Measurements from ENCODE around the gene LRRC18. TPM values are rescaled to one million over a fixed set of nuclear protein-coding genes. Genes with fewer than 3 reads are reported as not detected.

LRRC18 gene
- total and polyA plus RNA-seq, 8 donors: 0.46 to 2.6 (median 0.72) TPM; not detected in 5

GRCh38 chr10:48981310-48981907, 41.8 kb upstream of the LRRC18 start:
- DNase-seq: peak; percentile 41 to 71
- peaks cover 0 to 4% (median 0%) of the 10 kb centered on the region in 4 donors for H3K4me1 ChIP-seq
- WGBS, 5 donors: 31 to 49% (median 35%) methylated on average over 12 of the region's 12 CpGs
- intact Hi-C loops (cut with DNase I; ENCODE audit: low total_unique reads): loop anchor here (10.0 kb wide), 2 partner anchors 183 to 533 kb away; no protein-coding TSS in a partner anchor
- no peak overlapping the region for H3K27ac ChIP-seq
- H3K9me3 ChIP-seq: no peaks in the 10 kb centered on the region
- TF ChIP-seq CTCF (IDR thresholded peaks at IDR 0.05) (peak in 5 of 7 experiments; percentile 40 to 73 (median 68)), POLR2AphosphoS5 (IDR thresholded peaks at IDR 0.05) (no peak), POLR2A (IDR thresholded peaks at IDR 0.05) (no peak)
- no peaks in the 10 kb centered on the region for H3K36me3 ChIP-seq
- H3K27me3 ChIP-seq: no peaks in the 10 kb centered on the region
- H3K4me3 ChIP-seq: no peak overlapping the region

GRCh38 chr10:48978318-48978717, 38.7 kb upstream of the LRRC18 start:
- Histone ChIP-seq H3K27ac (no peak overlapping the region), H3K27me3 (peaks cover 0 to 4% (median 0%) of the 10 kb centered on the region in 3 donors), H3K4me1 (peaks cover 0 to 4% (median 0%) of the 10 kb centered on the region in 4 donors), H3K9me3 (no peaks in the 10 kb centered on the region), H3K4me3 (no peak overlapping the region), H3K36me3 (no peaks in the 10 kb centered on the region)
- WGBS, 5 donors: 60 to 91% (median 83%) methylated on average over 5 of the region's 5 CpGs
- TF ChIP-seq EP300 (IDR thresholded peaks at IDR 0.05) (no peak), POLR2A (IDR thresholded peaks at IDR 0.05) (no peak), POLR2AphosphoS5 (IDR thresholded peaks at IDR 0.05) (no peak), CTCF (IDR thresholded peaks at IDR 0.05) (no peak)
- intact Hi-C loops (cut with DNase I; ENCODE audit: low total_unique reads): no loop called here
- DNase-seq: no peak

- DNase-seq: peak in 1 of 2 donors; percentile 55
- H3K27me3 ChIP-seq: peaks cover 0 to 4% (median 0%) of the 10 kb centered on the region in 3 donors
- intact Hi-C loops (cut with DNase I; ENCODE audit: low total_unique reads): no loop called here
- H3K4me1 ChIP-seq: peaks cover 0 to under 1% (median 0%) of the 10 kb centered on the region in 4 donors
- H3K4me3 ChIP-seq: no peak overlapping the region
- no peaks in the 10 kb centered on the region for H3K36me3 ChIP-seq
- no peaks in the 10 kb centered on the region for H3K9me3 ChIP-seq
- no peak for TF ChIP-seq EP300 (IDR thresholded peaks at IDR 0.05)
- TF ChIP-seq POLR2A (IDR thresholded peaks at IDR 0.05): no peak
- TF ChIP-seq POLR2AphosphoS5 (IDR thresholded peaks at IDR 0.05): no peak
- peak in 1 of 7 experiments; percentile 16 for TF ChIP-seq CTCF (IDR thresholded peaks at IDR 0.05)
- H3K27ac ChIP-seq: no peak overlapping the region
Observed at GRCh38 chr10:48976196-48976595, 36.6 kb upstream of the LRRC18 start.

GRCh38 chr10:48974510-48975156, 35.0 kb upstream of the LRRC18 start:
- H3K9me3 ChIP-seq: no peaks in the 10 kb centered on the region
- H3K27ac ChIP-seq: no peak overlapping the region
- WGBS, 5 donors: 78 to 93% (median 87%) methylated on average over 4 to 12 of the region's 12 CpGs
- H3K27me3 ChIP-seq: peaks cover 0 to 11% (median 0%) of the 10 kb centered on the region in 3 donors
- TF ChIP-seq POLR2AphosphoS5 (IDR thresholded peaks at IDR 0.05) (no peak), EP300 (IDR thresholded peaks at IDR 0.05) (no peak), CTCF (IDR thresholded peaks at IDR 0.05) (no peak), POLR2A (IDR thresholded peaks at IDR 0.05) (no peak)
- H3K4me1 ChIP-seq: no peaks in the 10 kb centered on the region
- no peak overlapping the region for H3K4me3 ChIP-seq
- no peak for DNase-seq
- intact Hi-C loops (cut with DNase I; ENCODE audit: low total_unique reads): no loop called here
- H3K36me3 ChIP-seq: no peaks in the 10 kb centered on the region
